Sigmoid colon (tissue), 7 donors: ENCODE data around the gene MRPL23. TPM values are rescaled to one million over a fixed set of nuclear protein-coding genes. Genes with fewer than 3 reads are reported as not detected.
A peak's percentile ranks its signal among the peaks of the same experiment; 100 is the strongest.
"Not testable (repeated sequence)": the region's sequence is repeated elsewhere in the genome, so short reads cannot be mapped to it uniquely, and the experiment has no call there.

Experiments used
- DNase-seq: peaks from one replicate; pipeline ENCODE4 v3.0.0-alpha.2; 2019
- H3K27ac ChIP-seq, 4 donors: fragments of 200-600 bp; sonication (generic); one replicate each; pipeline ENCODE4 v1.5.1; 2016 to 2019; ENCODE audit warnings: mild to moderate bottlenecking in 1 of 4
- H3K27me3 ChIP-seq, 3 donors: fragments of 200-600 bp; sonication (generic); one replicate each; pipeline ENCODE4 v1.5.1; 2019; ENCODE audit warnings: mild to moderate bottlenecking in 1 of 3
- H3K36me3 ChIP-seq, 4 donors: fragments of 200-600 bp; sonication (generic); one replicate each; pipeline ENCODE4 v1.5.1; 2016 to 2019
- H3K4me1 ChIP-seq, 4 donors: fragments of 200-600 bp; sonication (generic); one replicate each; pipeline ENCODE4 v1.5.1; 2017 to 2019
- H3K4me3 ChIP-seq, 4 donors: fragments of 200-600 bp; sonication (generic); one replicate each; pipeline ENCODE4 v1.5.1; 2017 to 2019; ENCODE audit warnings: mild to moderate bottlenecking in 2 of 4, moderate library complexity in 1 of 4
- H3K9me3 ChIP-seq, 4 donors: fragments of 200-600 bp in 3 of 4; sonication (generic) in 3 of 4; one replicate each; pipeline versions ENCODE4 v1.5.1 to v1.6.1; 2013 to 2019
- CTCF ChIP-seq, 4 experiments: fragments of 450-650 bp in 3 of 4; fragments of 200-600 bp in 1 of 4; IDR thresholded peaks; one replicate each; pipeline ENCODE4 v1.5.1; 2016 to 2019; ENCODE audit warnings: antibody characterized with exemption in 4 of 4, mild to moderate bottlenecking in 3 of 4, moderate library complexity in 2 of 4
- EP300 ChIP-seq, 4 donors: sonication (generic); formaldehyde crosslinking; IDR thresholded peaks; one replicate each; pipeline ENCODE4 v1.6.1; 2017; ENCODE audit warnings: antibody characterized with exemption in 4 of 4
- POLR2A ChIP-seq, 2 donors: fragments of 450-650 bp; IDR thresholded peaks; one replicate each; pipeline ENCODE4 v1.6.1; 2016; ENCODE audit warnings: antibody characterized with exemption in 2 of 2, mild to moderate bottlenecking in 2 of 2, moderate library complexity in 2 of 2
- POLR2AphosphoS5 ChIP-seq, 4 donors: sonication (generic); formaldehyde crosslinking; IDR thresholded peaks; one replicate each; pipeline ENCODE4 v1.6.1; 2017; ENCODE audit warnings: antibody characterized with exemption in 4 of 4
- WGBS, 2 donors: extraction: QIAGEN DNeasy Blood & Tissue Kit; methylation state at CpG; one replicate each; pipeline ENCODE4 v1.1.7; 2013; 5-methylcytosine and 5-hydroxymethylcytosine counted together
- intact Hi-C: fragments of 100-400 bp; cut with DNase I; formaldehyde crosslinking; loops from one replicate; pipeline ENCODE4 v1.15.1; 2023
- polyA plus RNA-seq, 3 donors: library from polyadenylated mRNA; stranded (reverse); fragments of 200-250 nt; gene quantifications; one replicate each; pipeline ENCODE4 v1.2.3, GENCODE V29; 2013
- total RNA-seq, 4 donors: library from RNA; depleted of rRNA; stranded (reverse); fragments of >200 nt; gene quantifications; one replicate each; pipeline ENCODE4 v1.1.0, GENCODE V29; 2016
- donor health status: healthy with polysubstance abuse.
- donor health status: Bipolar disorder and iron deficiency.
- donor health status: healthy.

The MRPL23 gene
- total and polyA plus RNA-seq, 7 donors = 61.2 to 189 (median 82.9) TPM

DNA sequence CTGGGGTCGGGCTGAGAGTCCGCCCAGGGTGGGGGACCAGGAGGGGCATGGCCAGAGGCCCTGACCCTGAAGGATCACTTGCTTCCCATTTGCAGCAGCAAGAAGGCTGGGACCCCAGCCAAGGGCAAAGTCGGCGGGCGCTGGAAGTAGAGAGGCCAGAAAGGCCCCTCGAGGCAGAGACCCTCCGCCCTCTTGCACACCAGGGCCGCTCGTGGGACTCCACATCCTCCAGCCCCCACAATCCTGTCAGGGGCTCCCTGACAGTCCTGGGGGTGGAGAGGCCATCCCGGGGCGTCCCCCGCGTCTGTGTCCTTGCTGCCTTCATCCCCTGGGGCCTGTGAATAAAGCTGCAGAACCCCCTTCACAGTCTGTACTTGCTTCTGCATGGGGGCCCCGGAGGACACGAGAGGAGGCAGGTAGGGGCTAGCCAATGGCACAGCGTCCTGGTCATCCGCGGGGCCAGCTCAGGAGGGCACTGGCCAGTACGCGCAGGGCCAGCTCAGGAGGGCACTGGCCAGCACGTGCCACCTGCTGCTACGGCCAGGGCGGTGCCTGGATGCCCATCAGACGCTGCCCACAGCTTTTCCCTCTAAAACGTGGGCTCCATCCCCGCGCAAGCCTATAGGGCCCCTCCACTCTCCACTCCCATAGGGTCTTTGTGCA lies 8.7 kb upstream of the MRPL23 start:
- Histone ChIP-seq H3K27me3 (peaks cover 0 to 5% (median 0%) of the 10 kb centered on the region in 3 donors), H3K4me1 (peaks cover 0 to 6% (median 3%) of the 10 kb centered on the region in 4 donors), H3K4me3 (no peak overlapping the region), H3K27ac (peak overlapping the region in 1 of 4 donors; percentile 12), H3K9me3 (no peaks in the 10 kb centered on the region), H3K36me3 (no peaks in the 10 kb centered on the region)
- intact Hi-C loops = loop anchor here (1.0 kb wide), 2 partner anchors 23 to 44 kb away; no protein-coding TSS in a partner anchor
- DNase-seq = peak; percentile 47
- TF ChIP-seq CTCF (IDR thresholded peaks at IDR 0.05) = no peak
- TF ChIP-seq EP300 (IDR thresholded peaks at IDR 0.05) = no peak
- no peak for TF ChIP-seq POLR2AphosphoS5 (IDR thresholded peaks at IDR 0.05)
- TF ChIP-seq POLR2A (IDR thresholded peaks at IDR 0.05) = no peak
- 80 to 85% methylated on average over 27 of the region's 27 CpGs for WGBS, 2 donors

DNA sequence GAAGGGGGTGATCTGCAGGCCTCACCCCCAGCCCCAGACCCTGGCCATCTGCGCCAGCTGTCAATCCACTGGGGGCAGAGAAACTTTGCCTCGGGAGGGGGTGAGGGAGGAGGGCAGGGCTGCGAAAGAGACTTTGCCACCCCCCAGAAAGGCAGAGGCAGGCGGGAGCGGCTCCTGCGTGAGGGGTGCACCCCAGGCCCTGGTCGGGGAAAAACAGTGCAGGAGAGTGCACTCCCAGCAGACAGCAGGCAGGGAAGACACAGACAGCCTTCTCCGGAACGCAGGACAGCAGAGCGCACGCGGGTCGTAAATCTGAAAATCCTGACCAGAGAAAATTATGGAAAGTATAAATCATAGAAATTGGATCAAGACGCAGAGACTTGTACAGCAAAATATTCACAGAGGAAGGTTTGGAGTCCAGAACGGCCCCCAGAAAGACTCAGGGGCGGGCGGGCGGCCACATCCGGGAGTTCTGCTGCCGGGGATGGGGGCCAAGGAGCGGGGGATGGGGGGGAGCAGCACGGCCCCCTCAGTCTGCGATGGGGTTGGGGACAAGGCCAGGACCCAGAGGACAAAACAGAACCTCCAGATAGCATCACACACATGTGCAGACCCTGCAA lies 8.0 kb upstream of the MRPL23 start:
- intact Hi-C loops = loop anchor here (1.0 kb wide), 2 partner anchors 24 to 45 kb away; no protein-coding TSS in a partner anchor
- H3K9me3 ChIP-seq = no peaks in the 10 kb centered on the region
- H3K27me3 ChIP-seq = peaks cover 0 to 5% (median 0%) of the 10 kb centered on the region in 3 donors
- no peak for TF ChIP-seq POLR2AphosphoS5 (IDR thresholded peaks at IDR 0.05)
- no peak for TF ChIP-seq CTCF (IDR thresholded peaks at IDR 0.05)
- no peak for TF ChIP-seq EP300 (IDR thresholded peaks at IDR 0.05)
- 23 to 29% methylated on average over 23 of the region's 23 CpGs for whole genome bisulfite sequencing, 2 donors
- H3K4me3 ChIP-seq = peak overlapping the region in 1 of 4 donors; percentile 2
- peak; percentile 71 for DNase-seq
- H3K4me1 ChIP-seq = peaks cover 0 to 6% (median 3%) of the 10 kb centered on the region in 4 donors
- H3K27ac ChIP-seq = peak overlapping the region in 2 of 4 donors; percentile 12 to 42
- no peaks in the 10 kb centered on the region for H3K36me3 ChIP-seq

- not testable (repeated sequence) for H3K4me3 ChIP-seq, H3K36me3 ChIP-seq, H3K27me3 ChIP-seq, H3K27ac ChIP-seq, H3K9me3 ChIP-seq, H3K4me1 ChIP-seq
- intact Hi-C loops = loop anchor here (1.0 kb wide), 2 partner anchors 24 to 45 kb away; no protein-coding TSS in a partner anchor
- 87 to 95% methylated on average over 1 of the region's 1 CpG for WGBS, 2 donors
- peak; percentile 19 for DNase-seq
Measured at GRCh38 chr11:1939788-1940187, 7.3 kb upstream of the MRPL23 start.

DNA sequence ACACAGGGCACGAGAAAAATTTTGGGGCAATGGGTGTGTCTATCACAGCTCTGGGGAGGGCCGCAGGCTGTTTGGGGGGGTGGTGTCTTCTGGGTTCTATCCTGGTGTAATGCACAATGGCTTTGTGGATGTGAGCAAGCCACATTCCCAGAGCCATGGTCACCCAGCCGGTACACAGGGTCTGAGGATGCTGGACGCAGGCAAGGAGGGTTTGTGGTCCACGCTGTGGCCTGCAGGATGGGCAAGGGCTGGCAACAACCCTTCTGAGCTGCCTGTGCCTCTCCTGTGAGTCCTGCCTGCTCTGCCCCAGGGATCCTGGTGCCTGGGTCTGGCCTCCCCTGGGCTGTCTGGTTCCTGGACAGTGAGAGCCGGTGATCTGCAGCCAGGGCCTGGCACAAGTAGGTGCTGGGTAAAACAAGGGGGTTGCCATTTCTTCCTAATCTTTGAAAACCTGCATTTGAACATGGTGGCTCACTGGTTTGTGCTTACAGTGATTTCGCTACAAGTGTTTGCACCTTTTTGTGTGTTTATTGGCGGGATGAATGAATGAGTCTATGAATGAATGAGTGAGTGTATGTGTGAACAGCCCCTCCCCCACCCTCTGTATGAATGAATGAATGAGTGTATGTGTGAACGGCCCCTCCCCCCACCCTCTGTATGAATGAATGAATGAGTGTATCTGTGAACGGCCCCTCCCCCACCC lies 4.4 kb upstream of the MRPL23 start:
- Histone ChIP-seq H3K36me3 (no peaks in the 10 kb centered on the region), H3K4me1 (peaks cover 0 to 6% (median 3%) of the 10 kb centered on the region in 4 donors), H3K27me3 (peaks cover 0 to 5% (median 0%) of the 10 kb centered on the region in 3 donors), H3K4me3 (no peak overlapping the region), H3K9me3 (no peaks in the 10 kb centered on the region), H3K27ac (no peak overlapping the region)
- TF ChIP-seq POLR2AphosphoS5 (IDR thresholded peaks at IDR 0.05) (no peak), POLR2A (IDR thresholded peaks at IDR 0.05) (no peak), EP300 (IDR thresholded peaks at IDR 0.05) (no peak), CTCF (IDR thresholded peaks at IDR 0.05) (no peak)
- 79 to 91% methylated on average over 10 of the region's 10 CpGs for WGBS, 2 donors
- intact Hi-C loops = no loop called here
- DNase-seq = peak; percentile 58

GRCh38 chr11:1943576-1943975 lies 3.6 kb upstream of the MRPL23 start:
- peaks cover 0 to 6% (median 3%) of the 10 kb centered on the region in 4 donors for H3K4me1 ChIP-seq
- TF ChIP-seq POLR2AphosphoS5 (IDR thresholded peaks at IDR 0.05) (no peak), CTCF (IDR thresholded peaks at IDR 0.05) (no peak), POLR2A (IDR thresholded peaks at IDR 0.05) (no peak), EP300 (IDR thresholded peaks at IDR 0.05) (no peak)
- 70 to 83% methylated on average over 15 of the region's 15 CpGs for WGBS, 2 donors
- DNase-seq = peak; percentile 35
- no peak overlapping the region for H3K27ac ChIP-seq
- H3K9me3 ChIP-seq = no peaks in the 10 kb centered on the region
- H3K36me3 ChIP-seq = no peaks in the 10 kb centered on the region
- no peak overlapping the region for H3K4me3 ChIP-seq
- no peaks in the 10 kb centered on the region for H3K27me3 ChIP-seq
- intact Hi-C loops = no loop called here
